Esophagus muscularis mucosa (tissue), 4 donors: Measurements from ENCODE around the gene PIK3R5.

Experiments
- CTCF ChIP-seq, 3 experiments: fragments of 200-600 bp in 2 of 3; fragments of 450-650 bp in 1 of 3; sonication (generic) in 2 of 3; IDR thresholded peaks; one replicate each; pipeline ENCODE4 v1.5.1; 2017 to 2019; ENCODE audit warnings: antibody characterized with exemption in 3 of 3, mild to moderate bottlenecking in 2 of 3, moderate library complexity in 1 of 3
- EP300 ChIP-seq: sonication (generic); formaldehyde crosslinking; IDR thresholded peaks from one replicate; pipeline ENCODE4 v1.6.1; 2017; ENCODE audit warnings: antibody characterized with exemption
- POLR2A ChIP-seq: fragments of 450-650 bp; IDR thresholded peaks from one replicate; pipeline ENCODE4 v1.6.1; 2017; ENCODE audit warnings: antibody characterized with exemption, moderate library complexity, mild to moderate bottlenecking, low read depth

GRCh38 chr17:8913091-8913490 is 52.4 kb downstream of the PIK3R5 start:
- TF ChIP-seq CTCF (IDR thresholded peaks at IDR 0.05) (no peak), POLR2A (no peak), EP300 (no peak)
